MM.1S (cell line): ENCODE results near the gene TENM4.

Experiments used
- EZH2 ChIP-seq: fragments of 300-600 bp; sonication (generic); optimal IDR thresholded peaks from 2 replicates; pipeline ENCODE3; 2017; ENCODE audit warnings: low read depth, mild to moderate bottlenecking, antibody characterized with exemption, low read length, mixed read lengths
- EZH2phosphoT487 ChIP-seq: fragments of 300-600 bp; sonication (generic); IDR thresholded peaks from 2 replicates; pipeline ENCODE4 v1.6.1; 2018; ENCODE audit warnings: antibody characterized with exemption, low read length
- TF ChIP-seq, protein P1 (sequence below): fragments of 300-600 bp; sonication (generic); IDR thresholded peaks from 2 replicates; pipeline ENCODE4 v1.5.1; 2016; ENCODE audit warnings: antibody characterized with exemption, low read length, mixed read lengths

DNA sequence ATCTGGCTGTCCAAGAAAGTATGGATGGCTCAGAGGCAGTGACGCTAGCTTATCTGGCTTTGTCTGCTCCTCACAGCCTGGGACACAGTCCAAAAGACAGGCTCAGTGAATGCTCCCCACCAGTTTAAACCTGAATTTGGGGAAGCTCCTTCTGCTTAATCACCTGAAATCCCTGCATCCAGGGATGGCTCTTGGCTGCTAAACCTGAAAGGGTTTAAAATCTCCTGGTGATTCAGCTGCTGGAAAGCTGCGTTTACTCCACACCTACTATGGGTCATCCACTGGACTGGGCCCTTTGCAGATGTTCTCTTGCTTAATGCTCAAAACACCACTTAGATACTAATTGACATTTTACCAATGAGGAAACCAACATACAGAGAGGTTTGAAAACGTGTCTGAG is 564.2 kb downstream of the TENM4 start:
- TF ChIP-seq, protein P1, sequence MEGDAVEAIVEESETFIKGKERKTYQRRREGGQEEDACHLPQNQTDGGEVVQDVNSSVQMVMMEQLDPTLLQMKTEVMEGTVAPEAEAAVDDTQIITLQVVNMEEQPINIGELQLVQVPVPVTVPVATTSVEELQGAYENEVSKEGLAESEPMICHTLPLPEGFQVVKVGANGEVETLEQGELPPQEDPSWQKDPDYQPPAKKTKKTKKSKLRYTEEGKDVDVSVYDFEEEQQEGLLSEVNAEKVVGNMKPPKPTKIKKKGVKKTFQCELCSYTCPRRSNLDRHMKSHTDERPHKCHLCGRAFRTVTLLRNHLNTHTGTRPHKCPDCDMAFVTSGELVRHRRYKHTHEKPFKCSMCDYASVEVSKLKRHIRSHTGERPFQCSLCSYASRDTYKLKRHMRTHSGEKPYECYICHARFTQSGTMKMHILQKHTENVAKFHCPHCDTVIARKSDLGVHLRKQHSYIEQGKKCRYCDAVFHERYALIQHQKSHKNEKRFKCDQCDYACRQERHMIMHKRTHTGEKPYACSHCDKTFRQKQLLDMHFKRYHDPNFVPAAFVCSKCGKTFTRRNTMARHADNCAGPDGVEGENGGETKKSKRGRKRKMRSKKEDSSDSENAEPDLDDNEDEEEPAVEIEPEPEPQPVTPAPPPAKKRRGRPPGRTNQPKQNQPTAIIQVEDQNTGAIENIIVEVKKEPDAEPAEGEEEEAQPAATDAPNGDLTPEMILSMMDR: no peak
- TF ChIP-seq EZH2: no peak
- TF ChIP-seq EZH2phosphoT487: no peak
